ENCODE data around the gene RIPOR3.

RIPOR3 gene

DNA sequence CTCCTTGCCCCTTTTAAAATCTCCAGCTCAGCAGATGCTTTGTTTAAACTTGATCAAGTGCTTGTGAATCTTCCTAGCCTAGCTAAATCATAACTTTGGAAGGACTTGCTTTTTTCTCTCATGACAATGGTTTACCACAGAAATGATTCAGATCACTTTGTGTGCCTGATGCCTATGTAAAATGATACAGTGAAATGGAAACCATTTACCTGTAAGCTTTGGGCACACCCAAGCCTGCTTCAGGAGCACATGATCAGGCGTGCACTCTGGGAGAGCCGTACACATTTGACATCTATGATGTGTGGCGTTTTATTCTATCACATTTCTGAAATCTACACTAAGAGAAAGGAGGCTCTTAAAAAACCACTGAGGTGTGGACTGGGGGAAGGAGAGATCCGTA, 140.1 kb downstream of the RIPOR3 start:
- no peak for DNase-seq (ENCODE audit: low read depth)
- no peak for TF ChIP-seq CTCF (IDR thresholded peaks at IDR 0.05; ENCODE audit: control insufficient read depth, extremely low read depth, insufficient read depth)

DNA sequence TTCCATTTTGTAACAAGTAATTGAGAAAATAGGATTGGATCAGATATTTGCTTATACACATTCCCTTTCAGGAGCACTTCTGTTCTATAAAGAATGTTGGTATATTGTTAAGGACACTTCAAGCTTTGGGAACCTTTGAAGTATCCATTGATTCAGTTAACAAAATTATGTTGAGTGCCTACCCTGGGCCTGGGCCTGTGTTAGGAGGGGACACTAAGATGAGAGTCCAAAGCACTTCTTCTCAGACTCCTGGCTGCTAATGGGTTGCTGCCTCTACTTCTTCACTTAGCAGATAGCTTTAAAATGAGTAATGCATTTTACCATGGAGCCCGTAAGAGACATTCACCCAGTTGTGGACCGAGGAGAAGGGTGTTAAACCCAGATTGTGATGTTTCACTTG, 140.8 kb downstream of the RIPOR3 start:
- no peak for TF ChIP-seq CTCF (IDR thresholded peaks at IDR 0.05; ENCODE audit: control insufficient read depth, extremely low read depth, insufficient read depth)
- DNase-seq (ENCODE audit: low read depth) = no peak
- H3K4me3 ChIP-seq (ENCODE audit: low read depth, low read length) = no peak overlapping the region

More for the DNA sequence above, 140.1 kb downstream of the RIPOR3 start:
- H3K4me3 ChIP-seq (ENCODE audit: low read depth, low read length) = no peak overlapping the region

DNA sequence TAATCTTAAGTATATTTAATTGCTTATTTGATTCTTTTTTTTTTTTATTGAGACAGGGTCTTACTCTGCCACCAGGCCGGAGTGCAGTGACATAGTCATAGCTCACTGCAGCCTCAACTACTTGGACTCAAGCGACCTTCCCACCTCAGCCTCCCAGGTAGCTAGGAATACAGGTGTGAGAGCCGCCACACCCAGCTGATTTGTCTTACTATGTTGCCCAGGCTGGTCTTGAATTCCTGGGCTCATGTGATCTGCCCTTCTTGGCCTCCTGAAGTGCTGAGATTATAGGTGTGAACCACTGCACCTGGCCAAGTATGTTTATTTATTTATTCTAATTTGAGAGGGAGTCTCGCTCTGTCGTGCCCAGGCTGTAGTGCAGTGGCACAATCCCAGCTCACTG, 142.9 kb downstream of the RIPOR3 start:
- TF ChIP-seq CTCF (IDR thresholded peaks at IDR 0.05; ENCODE audit: control insufficient read depth, extremely low read depth, insufficient read depth) = no peak
- H3K4me3 ChIP-seq (ENCODE audit: low read depth, low read length) = no peak overlapping the region
- DNase-seq (ENCODE audit: low read depth) = no peak

DNA sequence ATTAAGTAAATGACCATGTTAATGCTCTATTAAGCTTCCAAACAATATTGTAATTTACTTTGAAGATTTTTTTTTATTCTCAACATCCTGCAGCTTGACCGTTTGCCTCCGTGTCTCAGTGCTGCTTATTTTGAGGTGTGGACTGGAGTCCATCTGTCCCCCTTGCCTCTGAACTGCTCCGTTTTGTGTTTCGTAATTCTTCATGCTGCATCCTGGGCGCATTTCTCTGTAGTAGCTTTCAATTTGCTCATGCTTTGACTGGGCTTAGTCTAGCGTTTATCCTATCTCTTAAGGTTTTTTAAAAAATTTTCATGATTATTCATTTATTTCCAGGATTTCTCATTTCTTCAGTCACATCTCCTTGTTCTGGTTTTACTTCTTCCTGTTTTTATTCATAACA, 143.4 kb downstream of the RIPOR3 start:
- TF ChIP-seq CTCF (IDR thresholded peaks at IDR 0.05; ENCODE audit: control insufficient read depth, extremely low read depth, insufficient read depth) = no peak
- DNase-seq (ENCODE audit: low read depth) = no peak
- H3K4me3 ChIP-seq (ENCODE audit: low read depth, low read length) = no peak overlapping the region

- TF ChIP-seq CTCF (IDR thresholded peaks at IDR 0.05; ENCODE audit: control insufficient read depth, extremely low read depth, insufficient read depth) = no peak
- no peak for DNase-seq (ENCODE audit: low read depth)
- H3K4me3 ChIP-seq (ENCODE audit: low read depth, low read length) = no peak overlapping the region
These were observed 144.5 kb downstream of the RIPOR3 start for GRCh38 chr20:50546729-50547314.

GRCh38 chr20:50545126-50545525, 146.2 kb downstream of the RIPOR3 start:
- no peak overlapping the region for H3K4me3 ChIP-seq (ENCODE audit: low read depth, low read length)
- DNase-seq (ENCODE audit: low read depth) = no peak
- TF ChIP-seq CTCF (IDR thresholded peaks at IDR 0.05; ENCODE audit: control insufficient read depth, extremely low read depth, insufficient read depth) = no peak

DNA sequence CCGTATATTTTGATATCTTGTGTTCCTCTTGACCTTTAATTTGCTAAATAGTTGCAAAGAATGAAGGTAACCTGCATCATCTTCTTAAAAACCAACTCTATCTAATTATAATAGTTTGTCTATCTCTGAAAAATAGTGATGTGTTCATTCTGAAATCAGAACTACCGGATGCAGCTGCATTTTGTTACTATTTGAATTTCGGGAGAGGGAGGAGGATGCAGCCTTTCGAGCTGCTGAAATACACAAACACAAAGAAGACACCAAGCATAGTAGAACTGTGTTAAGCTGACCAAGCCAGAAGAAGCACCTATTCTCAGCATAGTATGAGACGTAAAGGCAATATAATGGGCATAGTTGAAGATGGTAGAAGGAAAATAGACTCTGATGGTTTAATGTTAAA, 148.0 kb downstream of the RIPOR3 start:
- no peak overlapping the region for H3K4me3 ChIP-seq (ENCODE audit: low read depth, low read length)
- TF ChIP-seq CTCF (IDR thresholded peaks at IDR 0.05; ENCODE audit: control insufficient read depth, extremely low read depth, insufficient read depth) = no peak
- no peak for DNase-seq (ENCODE audit: low read depth)
